Measurements from ENCODE around the gene ITGA5.

The ITGA5 gene

DNA sequence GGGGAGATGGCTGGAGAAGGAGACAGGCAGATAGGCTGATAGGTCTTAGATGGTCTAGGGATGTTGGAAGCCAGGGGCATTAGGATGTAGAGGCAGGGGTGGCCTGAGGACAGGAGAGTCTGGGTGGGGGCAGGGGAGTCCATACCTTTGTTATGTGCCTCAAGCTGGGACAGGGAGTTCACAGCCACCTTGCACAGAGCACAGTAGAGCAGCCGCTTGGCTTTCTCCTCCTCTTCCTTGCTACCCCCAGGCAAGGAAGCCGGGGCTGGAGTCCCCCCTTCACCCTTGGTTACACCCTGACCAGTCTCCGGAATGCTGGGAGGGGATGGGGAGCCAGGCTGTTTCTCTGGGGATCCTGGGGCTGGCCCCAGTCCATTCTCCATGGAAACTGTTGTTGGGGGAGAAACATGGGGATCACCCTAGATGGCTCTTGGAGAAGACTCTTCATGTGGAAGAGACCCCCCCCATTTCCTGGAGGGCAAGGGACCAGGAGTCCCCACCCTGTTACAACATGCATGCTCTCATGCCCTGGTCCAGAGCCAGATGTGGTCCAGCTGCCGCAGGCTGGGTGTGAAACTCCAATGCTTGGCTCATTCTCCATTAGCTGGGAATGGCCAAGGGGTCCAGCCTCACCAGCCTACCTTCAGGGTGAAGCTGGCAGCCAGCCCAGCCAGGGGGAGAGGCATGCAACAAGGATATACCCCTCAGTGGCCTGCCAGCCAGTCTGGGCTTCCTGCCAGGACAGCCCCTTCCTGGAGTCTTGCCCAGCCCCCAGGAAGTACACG lies 47.5 kb downstream of the ITGA5 start:
- TF ChIP-seq TAF1 (IDR thresholded peaks at IDR 0.05; ENCODE audit: borderline replicate concordance, low read depth, low read length): no peak
- no peak for TF ChIP-seq POLR2A (IDR thresholded peaks at IDR 0.05; ENCODE audit: low read depth, low read length)
- no peak for TF ChIP-seq POLR2AphosphoS5 (IDR thresholded peaks at IDR 0.05; ENCODE audit: low read depth, low read length)
- FAIRE-seq (no peak), DNase-seq (ENCODE audit: insufficient read length) (no peak)

DNA sequence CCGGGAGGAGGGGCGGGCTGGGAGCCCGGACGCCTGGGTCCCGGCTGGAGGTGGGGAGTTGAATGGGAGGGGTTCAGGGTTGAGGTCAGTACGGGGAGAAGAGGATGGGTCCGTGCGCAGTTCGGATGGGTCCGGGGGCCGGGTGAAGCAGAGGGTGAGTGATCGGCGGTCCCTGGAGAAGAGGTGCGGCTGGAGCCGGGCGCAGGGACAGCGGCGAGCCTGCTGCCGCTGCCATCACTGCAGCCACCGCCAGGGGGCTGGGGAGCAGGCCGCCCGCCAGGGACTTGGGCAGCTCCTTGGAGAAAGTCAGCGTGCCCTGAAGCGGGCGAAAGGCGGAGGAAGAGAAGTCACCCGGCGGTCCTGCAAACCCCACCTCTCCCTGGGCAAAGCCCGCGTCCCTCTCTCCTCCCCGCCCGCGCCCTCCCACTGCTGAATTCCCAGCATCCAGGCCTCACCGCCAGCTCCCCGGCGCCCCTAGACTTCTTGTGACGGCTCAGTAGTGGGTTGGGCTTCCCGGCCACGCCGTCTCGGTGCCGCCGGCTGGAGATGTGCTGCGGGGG lies 48.8 kb downstream of the ITGA5 start:
- TF ChIP-seq POLR2A (IDR thresholded peaks at IDR 0.05; ENCODE audit: low read depth, low read length) (no peak), POLR2AphosphoS5 (IDR thresholded peaks at IDR 0.05; ENCODE audit: low read depth, low read length) (no peak), TAF1 (IDR thresholded peaks at IDR 0.05; ENCODE audit: borderline replicate concordance, low read depth, low read length) (no peak)
- FAIRE-seq: no peak
- no peak for DNase-seq (ENCODE audit: insufficient read length)

DNA sequence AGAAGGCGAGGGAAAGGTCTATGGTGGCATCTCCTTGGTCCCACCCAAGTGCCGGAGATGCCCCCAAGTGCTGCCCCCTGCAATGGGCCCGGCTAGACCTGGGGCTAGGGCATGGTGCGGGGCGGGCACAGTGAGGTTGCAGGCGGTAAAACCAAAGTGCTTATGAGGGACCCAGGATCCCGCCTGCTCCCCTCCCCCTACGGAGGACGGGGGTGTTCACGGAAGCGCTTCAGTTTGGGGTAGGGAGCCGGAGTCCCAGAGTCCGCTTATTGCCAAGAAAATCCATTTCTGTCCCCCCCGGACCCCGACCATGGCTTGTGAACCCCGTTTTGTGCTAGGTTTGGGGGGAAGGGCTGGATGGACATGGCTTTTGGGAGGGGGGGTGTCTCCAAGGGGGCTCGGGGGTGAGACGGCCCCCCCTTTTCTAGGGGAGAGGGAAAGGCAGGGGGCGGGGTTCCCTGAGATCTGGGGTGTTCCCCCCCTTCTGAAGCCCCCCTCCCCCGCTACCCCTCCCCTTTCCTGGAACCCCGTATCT lies 49.4 kb downstream of the ITGA5 start:
- no peak for FAIRE-seq
- TF ChIP-seq POLR2A (IDR thresholded peaks at IDR 0.05; ENCODE audit: low read depth, low read length) (no peak), POLR2AphosphoS5 (IDR thresholded peaks at IDR 0.05; ENCODE audit: low read depth, low read length) (no peak), TAF1 (IDR thresholded peaks at IDR 0.05; ENCODE audit: borderline replicate concordance, low read depth, low read length) (no peak)
- DNase-seq (ENCODE audit: insufficient read length): no peak

DNA sequence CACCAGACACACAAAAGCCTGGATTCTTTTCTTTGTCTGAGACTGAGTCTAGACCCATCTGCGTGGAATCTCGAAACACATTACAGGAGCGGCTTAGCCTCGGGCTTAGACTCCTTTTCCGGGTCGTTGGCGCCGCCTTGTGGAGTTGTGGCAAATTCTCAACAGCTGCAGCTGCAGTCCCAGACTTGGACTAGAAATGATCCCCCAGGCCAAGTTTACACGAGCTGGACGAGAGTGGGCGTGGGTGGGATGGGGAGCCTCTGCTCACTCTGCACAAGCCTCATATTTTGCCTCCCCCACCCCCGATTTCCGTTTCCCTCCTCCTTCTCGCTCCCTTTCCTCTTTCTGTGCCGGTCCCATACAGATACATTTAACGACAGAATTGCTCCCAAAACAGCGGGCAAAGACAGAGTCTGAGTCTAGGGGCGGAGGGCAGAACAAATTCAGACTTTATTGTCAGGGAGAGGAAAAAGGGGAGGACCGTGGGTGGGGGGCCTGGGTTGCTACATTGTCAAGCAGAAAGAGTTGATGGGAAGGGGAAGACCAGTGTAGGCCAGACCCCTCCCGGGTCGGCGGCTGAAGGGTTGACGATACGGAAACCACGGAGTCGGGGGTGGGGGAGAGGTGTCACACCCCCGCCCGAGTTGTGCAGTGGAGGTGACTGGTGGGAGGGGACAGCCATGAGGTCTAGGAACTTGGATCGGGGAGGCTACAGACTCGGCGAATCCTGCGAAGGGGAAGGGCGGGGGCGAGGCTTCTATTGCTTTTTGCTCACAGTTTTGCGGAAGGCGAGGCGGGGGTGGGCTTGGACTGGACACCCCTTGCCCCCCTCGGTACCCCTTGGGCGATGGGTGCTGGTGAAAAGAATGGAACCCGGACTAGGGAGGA lies 50.1 kb downstream of the ITGA5 start:
- TF ChIP-seq POLR2A (IDR thresholded peaks at IDR 0.05; ENCODE audit: low read depth, low read length) (no peak), POLR2AphosphoS5 (IDR thresholded peaks at IDR 0.05; ENCODE audit: low read depth, low read length) (no peak), TAF1 (IDR thresholded peaks at IDR 0.05; ENCODE audit: borderline replicate concordance, low read depth, low read length) (no peak)
- FAIRE-seq: peak; percentile 69
- DNase-seq (ENCODE audit: insufficient read length): peak; percentile 76

DNA sequence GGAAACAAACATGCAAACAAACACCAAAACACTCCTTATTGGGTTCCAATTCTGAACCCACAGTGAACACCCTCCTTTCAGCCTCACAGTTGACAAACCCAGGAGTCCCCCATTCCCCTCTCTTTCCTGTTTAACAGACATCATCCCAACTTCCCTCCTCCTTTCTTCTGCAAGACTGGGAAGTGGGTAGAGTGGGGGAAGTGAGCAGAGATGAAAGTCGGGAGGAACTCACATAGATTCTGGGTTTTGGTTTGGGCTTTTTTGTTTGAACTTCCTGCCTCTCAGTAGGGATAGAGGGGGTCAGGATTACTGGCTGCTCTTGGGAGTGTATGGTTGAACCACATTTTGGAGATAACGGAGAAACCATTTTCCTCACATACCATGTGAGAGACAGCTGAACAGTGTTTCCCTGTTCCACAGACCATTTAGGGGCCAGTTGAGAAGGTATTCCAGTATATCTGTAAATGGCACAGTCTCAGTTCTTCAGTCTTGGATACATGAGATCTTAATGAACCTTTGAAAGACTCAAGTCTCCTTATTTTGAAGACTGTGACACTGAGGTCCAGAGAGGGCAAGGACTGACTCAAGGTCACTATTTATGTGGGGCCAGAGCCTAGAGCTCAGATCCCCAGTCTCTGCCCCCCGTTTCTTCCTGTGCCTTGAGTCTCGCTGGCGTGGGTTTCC lies 50.9 kb downstream of the ITGA5 start:
- TF ChIP-seq POLR2AphosphoS5 (IDR thresholded peaks at IDR 0.05; ENCODE audit: low read depth, low read length) (no peak), POLR2A (IDR thresholded peaks at IDR 0.05; ENCODE audit: low read depth, low read length) (no peak), TAF1 (IDR thresholded peaks at IDR 0.05; ENCODE audit: borderline replicate concordance, low read depth, low read length) (no peak)
- peak; percentile 21 for FAIRE-seq
- no peak for DNase-seq (ENCODE audit: insufficient read length)

DNA sequence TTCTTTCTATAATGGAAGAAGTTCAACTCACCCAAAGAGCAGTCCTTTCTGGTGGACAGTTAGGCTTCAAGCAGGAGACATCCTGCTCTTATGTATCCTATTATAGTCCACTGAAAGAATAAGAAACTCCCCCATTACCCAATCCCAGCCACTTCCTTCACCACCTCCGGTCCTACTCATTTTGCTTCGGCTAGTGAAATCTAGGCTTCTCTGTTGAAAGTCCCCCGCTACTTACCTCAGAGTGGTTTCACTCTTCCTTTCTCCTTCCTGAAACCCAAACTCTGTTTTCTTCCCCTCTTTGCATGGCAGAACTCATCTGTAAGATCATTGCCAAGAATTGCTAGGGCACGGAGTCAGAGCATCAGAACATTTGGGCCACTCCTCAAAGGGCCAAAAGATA lies 54.7 kb downstream of the ITGA5 start, which contains the start of gene GPR84:
TSS of gene GPR84 (minus strand) at position 74 of the 400 bp plus-strand sequence. CDS start 635 bp downstream, outside the sequence.
- DNase-seq (ENCODE audit: insufficient read length): no peak
- FAIRE-seq: no peak
- TF ChIP-seq POLR2A (IDR thresholded peaks at IDR 0.05; ENCODE audit: low read depth, low read length) (no peak), POLR2AphosphoS5 (IDR thresholded peaks at IDR 0.05; ENCODE audit: low read depth, low read length) (no peak), TAF1 (IDR thresholded peaks at IDR 0.05; ENCODE audit: borderline replicate concordance, low read depth, low read length) (peak; percentile 38; the same call in 1 of the 2 replicates)

DNA sequence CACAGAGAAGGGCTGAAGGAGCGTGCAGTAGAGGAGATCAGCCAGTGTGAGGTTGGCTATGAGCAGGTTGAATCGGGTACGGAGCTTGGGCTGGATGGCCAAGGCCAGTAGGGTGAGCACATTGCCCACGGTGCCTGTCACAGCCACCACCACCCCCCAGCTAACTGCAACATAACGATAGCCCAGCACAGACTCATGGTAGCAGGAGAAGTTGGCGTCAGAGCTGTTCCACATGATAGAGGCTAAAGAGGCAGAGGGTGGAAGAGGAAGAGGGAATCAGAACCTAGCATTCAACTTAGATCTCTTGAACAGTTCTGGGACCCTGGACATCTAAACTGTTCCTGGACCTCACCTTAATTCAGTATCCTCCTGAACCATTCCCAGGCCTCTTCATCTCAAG lies 55.4 kb downstream of the ITGA5 start:
- TF ChIP-seq POLR2A (IDR thresholded peaks at IDR 0.05; ENCODE audit: low read depth, low read length) (no peak), TAF1 (IDR thresholded peaks at IDR 0.05; ENCODE audit: borderline replicate concordance, low read depth, low read length) (no peak), POLR2AphosphoS5 (IDR thresholded peaks at IDR 0.05; ENCODE audit: low read depth, low read length) (no peak)
- DNase-seq (ENCODE audit: insufficient read length) (no peak), FAIRE-seq (no peak)

DNA sequence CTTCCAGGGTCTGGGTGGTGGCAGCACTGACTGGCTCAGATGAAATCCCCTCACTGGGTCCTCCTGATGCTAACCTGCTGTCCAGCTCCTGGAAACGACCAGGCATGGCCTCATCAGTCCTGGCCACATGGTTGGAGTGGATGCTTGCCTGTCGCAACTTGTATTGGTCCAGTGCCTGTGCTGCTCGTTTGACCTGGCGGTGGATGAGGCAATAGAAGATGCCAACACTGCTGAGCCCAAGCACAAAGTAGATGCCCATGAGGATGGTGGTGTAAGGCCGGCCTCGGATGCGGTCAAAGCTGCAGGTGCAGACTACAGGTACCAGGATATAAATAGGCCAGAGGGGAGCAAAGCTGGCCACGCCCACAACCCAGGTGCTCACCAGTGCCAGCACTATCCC lies 56.0 kb downstream of the ITGA5 start:
- TF ChIP-seq POLR2A (IDR thresholded peaks at IDR 0.05; ENCODE audit: low read depth, low read length): no peak
- TF ChIP-seq POLR2AphosphoS5 (IDR thresholded peaks at IDR 0.05; ENCODE audit: low read depth, low read length): no peak
- TF ChIP-seq TAF1 (IDR thresholded peaks at IDR 0.05; ENCODE audit: borderline replicate concordance, low read depth, low read length): no peak
- FAIRE-seq: no peak

DNA sequence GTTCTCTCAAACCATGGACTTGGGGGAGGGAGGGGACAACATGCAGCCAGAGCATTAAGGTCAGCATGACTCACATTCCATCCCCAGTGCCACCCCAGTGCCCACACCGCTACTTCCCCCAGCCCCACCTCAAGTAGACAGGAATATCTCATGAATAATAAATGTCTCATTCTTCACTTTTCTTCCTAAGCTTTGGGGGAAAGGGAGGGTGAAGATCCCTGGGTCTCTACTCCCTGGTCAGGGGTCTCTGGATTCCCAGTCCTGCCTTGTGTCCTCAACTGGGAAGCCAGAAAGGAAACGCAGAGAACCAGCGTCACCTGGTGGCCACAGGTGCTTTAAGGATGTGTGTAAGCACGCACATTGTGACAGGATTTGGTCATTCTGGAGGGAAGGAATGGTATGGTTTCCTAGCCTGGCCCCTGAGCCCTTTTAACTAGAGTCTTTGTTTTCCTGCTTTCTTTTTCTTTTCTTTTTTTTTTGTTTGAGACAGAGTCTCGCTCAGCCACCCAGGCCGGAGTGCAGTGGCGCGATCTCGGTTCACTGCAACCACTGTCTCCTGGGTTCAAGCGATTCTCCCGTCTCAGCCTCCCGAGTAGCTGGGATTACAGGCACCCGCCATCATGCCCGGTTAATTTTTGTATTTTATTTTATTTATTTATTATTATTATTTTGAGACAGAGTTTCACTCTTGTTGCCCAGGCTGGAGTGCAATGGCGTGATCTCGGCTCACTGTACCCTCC lies 58.2 kb downstream of the ITGA5 start:
- TF ChIP-seq POLR2A (IDR thresholded peaks at IDR 0.05; ENCODE audit: low read depth, low read length): no peak
- no peak for TF ChIP-seq TAF1 (IDR thresholded peaks at IDR 0.05; ENCODE audit: borderline replicate concordance, low read depth, low read length)
- TF ChIP-seq POLR2AphosphoS5 (IDR thresholded peaks at IDR 0.05; ENCODE audit: low read depth, low read length): no peak
- FAIRE-seq: no peak
- no peak for DNase-seq (ENCODE audit: insufficient read length)

More for the DNA sequence above, 56.0 kb downstream of the ITGA5 start:
- DNase-seq (ENCODE audit: insufficient read length): no peak

DNA sequence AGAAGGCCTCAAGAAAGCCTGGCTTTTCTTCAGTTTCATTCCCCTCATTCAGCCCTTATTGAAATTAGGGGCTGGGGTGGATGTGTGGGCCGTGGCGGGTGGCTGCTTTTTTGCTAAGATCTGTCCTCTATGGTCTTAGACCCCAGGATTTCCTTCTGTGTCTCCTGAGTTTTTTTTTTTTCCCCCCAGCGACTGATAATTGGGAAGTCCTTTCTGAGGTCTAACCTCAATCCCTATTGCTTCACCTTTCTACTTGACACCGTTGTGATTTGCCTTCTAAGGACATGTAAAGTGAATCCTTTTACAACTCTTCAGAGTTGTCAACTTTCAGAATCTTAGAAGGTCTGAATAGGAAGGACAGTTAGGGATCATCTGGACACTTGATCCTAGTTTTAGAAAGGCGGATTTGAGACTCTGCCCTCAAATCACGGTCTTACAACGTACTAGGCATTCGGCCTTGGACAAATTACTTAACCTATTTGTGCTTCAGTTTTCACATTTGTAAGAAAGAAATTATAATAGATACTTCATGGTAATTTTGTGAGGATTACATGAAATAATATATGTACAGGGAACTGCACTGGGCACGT lies 59.2 kb downstream of the ITGA5 start:
- DNase-seq (ENCODE audit: insufficient read length) (no peak), FAIRE-seq (no peak)
- TF ChIP-seq TAF1 (IDR thresholded peaks at IDR 0.05; ENCODE audit: borderline replicate concordance, low read depth, low read length): no peak
- no peak for TF ChIP-seq POLR2AphosphoS5 (IDR thresholded peaks at IDR 0.05; ENCODE audit: low read depth, low read length)
- no peak for TF ChIP-seq POLR2A (IDR thresholded peaks at IDR 0.05; ENCODE audit: low read depth, low read length)

All from GM12892 (cell line).